Measurements from ENCODE around the gene EIF1AD.
A peak's percentile ranks its signal among the peaks of the same experiment; 100 is the strongest.
"Not testable (repeated sequence)": the region's sequence is repeated elsewhere in the genome, so short reads cannot be mapped to it uniquely, and the experiment has no call there.

The EIF1AD gene

GRCh38 chr11:66020618-66021357 lies 18.8 kb upstream of the EIF1AD start:
- no peak for DNase-seq

- DNase-seq: no peak
These were observed 18.3 kb upstream of the EIF1AD start for GRCh38 chr11:66020212-66020611.

GRCh38 chr11:66017321-66017720 lies 15.4 kb upstream of the EIF1AD start:
- DNase-seq: no peak

- no peak for DNase-seq
These were observed 14.8 kb upstream of the EIF1AD start for GRCh38 chr11:66016793-66017177.

GRCh38 chr11:66015936-66016792 lies 14.2 kb upstream of the EIF1AD start:
- DNase-seq: no peak

- DNase-seq: no peak
These were observed 13.5 kb upstream of the EIF1AD start for GRCh38 chr11:66015454-66015881.

- no peak for DNase-seq
These were observed 13.0 kb upstream of the EIF1AD start for GRCh38 chr11:66014804-66015453.

GRCh38 chr11:66013762-66014100 lies 11.8 kb upstream of the EIF1AD start:
- no peak for DNase-seq

GRCh38 chr11:66012946-66013761 lies 11.2 kb upstream of the EIF1AD start:
- DNase-seq: no peak

- DNase-seq: no peak
These were observed 10.5 kb upstream of the EIF1AD start for GRCh38 chr11:66012371-66012945.

- DNase-seq: peak in 1 of 2 experiments; percentile 56
These were observed 9.9 kb upstream of the EIF1AD start, which contains the start of gene CST6 for GRCh38 chr11:66011785-66012303. CST6 (plus strand) TSS chr11:66012008; CDS start chr11:66012045, 37 bp downstream.

GRCh38 chr11:66011239-66011784 lies 9.4 kb upstream of the EIF1AD start:
- no peak for DNase-seq

- DNase-seq: not testable (repeated sequence)
These were observed 8.1 kb upstream of the EIF1AD start for GRCh38 chr11:66010036-66010435.

GRCh38 chr11:66008468-66009101 lies 6.6 kb upstream of the EIF1AD start:
- no peak for DNase-seq

- no peak for DNase-seq
These were observed 6.1 kb upstream of the EIF1AD start for GRCh38 chr11:66008095-66008467.

GRCh38 chr11:66007201-66007634 lies 5.3 kb upstream of the EIF1AD start:
- DNase-seq: no peak

GRCh38 chr11:66006891-66007176 lies 4.9 kb upstream of the EIF1AD start:
- DNase-seq: no peak

- no peak for DNase-seq
These were observed 4.4 kb upstream of the EIF1AD start for GRCh38 chr11:66006134-66006890.

- DNase-seq: no peak
These were observed 2.2 kb upstream of the EIF1AD start for GRCh38 chr11:66004186-66004585.

- DNase-seq: no peak
These were observed 1.3 kb upstream of the EIF1AD start for GRCh38 chr11:66003291-66003690.

All from NCI-H526 (cell line).